ENCODE data around the gene XRCC6. TPM values are rescaled to one million over a fixed set of nuclear protein-coding genes. Genes with fewer than 3 reads are reported as not detected.

XRCC6 gene
- total RNA-seq: 298 and 490 TPM in 2 replicates

DNA sequence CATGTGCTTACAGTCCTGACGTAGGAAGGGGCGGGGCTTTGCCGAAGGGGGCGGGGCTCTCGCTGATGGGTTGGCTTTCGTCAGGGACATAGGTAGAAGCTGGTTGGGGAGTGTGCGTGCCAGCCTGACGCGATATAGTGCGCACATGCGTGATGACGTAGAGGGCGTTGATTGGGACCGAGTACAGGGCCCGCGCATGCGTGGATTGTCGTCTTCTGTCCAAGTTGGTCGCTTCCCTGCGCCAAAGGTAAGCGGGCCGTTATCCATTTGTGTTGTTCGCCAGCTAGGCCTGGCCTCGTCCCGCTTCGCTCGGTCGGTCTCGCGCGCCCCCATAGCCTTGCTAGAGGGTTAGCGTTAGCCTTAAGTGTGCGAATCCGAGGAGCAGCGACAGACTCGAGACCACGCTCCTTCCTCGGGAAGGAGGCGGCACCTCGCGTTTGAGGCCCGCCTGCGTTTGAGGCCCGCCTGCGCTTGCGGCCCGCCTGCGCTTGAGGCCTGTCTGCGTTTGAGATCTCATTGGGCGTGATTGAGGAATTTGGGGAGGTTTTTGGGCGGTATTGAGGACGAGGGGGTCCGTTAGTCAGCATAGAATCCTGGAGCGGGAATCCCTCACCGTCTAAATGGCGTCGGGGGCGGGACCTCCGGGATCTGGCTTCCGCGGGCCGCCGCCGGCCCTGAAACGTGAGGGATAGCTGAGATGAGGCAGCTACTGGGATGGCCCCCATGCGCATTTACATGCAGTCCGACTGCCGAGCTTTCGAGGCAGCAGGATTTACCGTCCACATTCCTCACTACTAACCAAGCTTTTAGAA lies at the start of gene XRCC6:
TSS of gene XRCC6 (plus strand) at position 197 of the 812 bp plus-strand sequence. CDS start 710 bp downstream, outside the sequence.

GRCh38 chr22:41589391-41590241 lies 31.5 kb upstream of the XRCC6 start, which contains the start of gene PMM1:
PMM1 (minus strand) TSS chr22:41589840; CDS start chr22:41589805, 35 bp downstream.

DNA sequence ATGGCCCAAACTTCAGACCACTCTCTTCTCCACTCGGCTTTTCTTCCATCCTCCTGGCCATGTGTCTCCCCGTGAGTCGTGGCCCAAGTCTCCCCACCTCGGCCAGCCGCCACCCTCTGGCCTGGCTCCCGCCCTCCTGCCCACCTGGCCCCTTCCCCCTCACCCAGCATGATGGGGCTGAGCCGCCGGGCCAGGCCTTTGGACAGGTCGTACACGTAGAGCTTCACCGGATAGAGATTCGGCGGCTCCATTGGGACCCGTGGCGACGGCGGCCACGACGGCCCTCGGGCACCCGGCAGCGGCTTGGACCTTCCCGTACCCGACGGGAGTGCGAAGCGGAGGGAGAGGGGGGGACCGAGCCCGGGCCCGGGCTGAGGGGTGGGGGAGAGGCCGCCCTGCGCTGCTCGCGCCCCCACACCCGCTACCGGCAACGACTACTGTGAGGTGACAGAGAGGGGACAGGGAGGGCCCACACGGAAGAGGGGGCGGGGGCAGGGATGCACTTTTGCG lies 451 bp upstream of the XRCC6 start, which contains the start of gene DESI1:
TSS of gene DESI1 (minus strand) at position 455 of the 510 bp plus-strand sequence. CDS start at position 251, 204 bp downstream.

DNA sequence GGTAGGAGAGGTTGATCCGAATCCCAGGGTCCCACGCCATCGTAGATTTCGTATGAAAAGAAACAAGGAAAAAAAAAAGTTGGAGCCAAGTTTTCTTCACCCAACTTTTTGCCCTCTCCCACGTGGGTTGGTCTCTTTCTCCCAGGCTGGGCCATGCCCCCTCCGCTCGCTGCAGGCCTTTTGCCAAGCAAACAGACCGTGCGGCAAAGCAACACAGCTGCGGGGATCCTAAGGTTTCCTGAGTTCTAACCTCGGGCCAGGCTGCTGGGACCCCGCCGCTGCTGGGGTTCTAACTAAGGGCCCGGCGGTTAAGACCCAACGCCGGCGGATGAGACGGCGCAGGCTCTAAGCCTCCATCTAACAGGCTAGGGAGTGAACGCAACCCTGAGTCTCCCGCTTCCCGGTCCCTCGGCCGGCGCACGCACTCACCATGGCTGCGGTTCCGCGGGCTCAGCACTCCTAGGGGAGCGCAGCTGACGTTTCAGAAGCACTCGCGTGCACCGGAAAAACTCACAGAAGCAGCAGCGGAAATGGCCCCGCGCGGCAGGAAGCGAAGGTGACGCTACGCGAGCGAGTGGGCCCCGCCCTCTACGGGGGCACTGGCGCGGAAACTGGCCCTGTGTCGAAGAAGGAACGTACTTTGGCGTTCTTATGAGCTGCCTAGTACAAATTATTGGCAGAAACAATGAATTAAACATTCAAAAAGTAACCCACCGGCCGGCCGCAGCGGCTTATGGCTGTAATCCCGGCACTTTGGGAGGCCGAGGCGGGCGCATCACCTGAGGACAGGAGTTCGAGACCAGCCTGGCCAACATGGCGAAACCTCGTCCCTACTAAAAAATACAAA lies 67.5 kb downstream of the XRCC6 start, which contains the start of gene SNU13:
TSS of gene SNU13 (minus strand) at position 503 of the 847 bp plus-strand sequence. CDS start at position 432, 71 bp downstream.

GRCh38 chr22:41699264-41700107 lies 78.4 kb downstream of the XRCC6 start, which contains the start of gene MEI1:
MEI1 (plus strand) TSS chr22:41699503; CDS start chr22:41699539, 36 bp downstream.

Other genes starting within 250 kb of the XRCC6 start
- gene TEF, start 239.4 kb upstream of the XRCC6 start, total RNA-seq: 9.5 and 21.8 TPM in 2 replicates
- gene TOB2, start 174.5 kb upstream of the XRCC6 start, total RNA-seq: 23.7 and 49.0 TPM in 2 replicates
- 54.7 and 68.1 TPM in 2 replicates for gene PHF5A, start 152.6 kb upstream of the XRCC6 start, total RNA-seq
- gene ACO2, start 152.2 kb upstream of the XRCC6 start, total RNA-seq: 68.7 and 93.6 TPM in 2 replicates
- gene POLR3H, start 76.8 kb upstream of the XRCC6 start, total RNA-seq: 25.7 and 28.6 TPM in 2 replicates
- 20.5 and 30.9 TPM in 2 replicates for gene CSDC2, start 60.3 kb upstream of the XRCC6 start, total RNA-seq
- gene PMM1, start 31.5 kb upstream of the XRCC6 start, total RNA-seq: 34.4 and 45.1 TPM in 2 replicates
- 11.3 and 13.4 TPM in 2 replicates for gene DESI1, start 252 bp upstream of the XRCC6 start, total RNA-seq
- 71.9 and 83.4 TPM in 2 replicates for gene SNU13, start 67.6 kb downstream of the XRCC6 start, total RNA-seq
- gene MEI1, start 78.2 kb downstream of the XRCC6 start, total RNA-seq: 0.73 and 0.99 TPM in 2 replicates
- gene CCDC134, start 179.4 kb downstream of the XRCC6 start, total RNA-seq: 6.8 and 8.9 TPM in 2 replicates
- 60.7 and 83.5 TPM in 2 replicates for gene SREBF2, start 211.8 kb downstream of the XRCC6 start, total RNA-seq

Data from smooth muscle cell of trachea (primary cell).